ENCODE results near the gene TIMM17A.
"Not testable (repeated sequence)": the region's sequence is repeated elsewhere in the genome, so short reads cannot be mapped to it uniquely, and the experiment has no call there.

Gene TIMM17A

DNA sequence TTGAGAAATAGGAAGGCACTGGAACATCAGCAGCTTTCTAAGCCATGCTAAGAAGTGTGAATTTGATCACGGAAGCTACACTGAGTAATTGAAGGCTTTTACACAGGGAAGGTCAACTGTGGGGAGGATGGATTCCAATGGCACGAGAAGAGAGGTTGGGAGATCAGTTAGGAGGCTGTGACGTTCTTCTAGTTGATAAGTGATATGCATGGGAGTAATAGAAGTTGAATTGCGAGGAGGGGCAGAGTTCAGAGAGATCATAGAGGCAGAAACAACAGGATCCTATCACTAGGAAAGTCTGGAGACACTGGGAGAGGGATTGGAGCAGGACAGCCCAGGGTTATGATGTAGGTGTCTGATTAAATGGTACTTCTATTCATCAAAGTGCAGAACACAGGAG, 25.2 kb upstream of the TIMM17A start:
- H3K4me3 ChIP-seq (ENCODE audit: insufficient read length, low read depth), result no peak overlapping the region
- peaks cover 4% of the 10 kb centered on the region for H3K27me3 ChIP-seq (ENCODE audit: insufficient read depth, insufficient read length)
- H3K36me3 ChIP-seq (ENCODE audit: insufficient read depth, insufficient read length, low read length), result no peaks in the 10 kb centered on the region
- DNase-seq (ENCODE audit: low read depth, low spot score), result no peak
- H3K9ac ChIP-seq (ENCODE audit: insufficient read length, low read depth), result no peak overlapping the region
- no peaks in the 10 kb centered on the region for H3K9me3 ChIP-seq (ENCODE audit: insufficient read depth, low read length)
- TF ChIP-seq SUZ12 (IDR thresholded peaks at IDR 0.05; ENCODE audit: extremely low read depth, insufficient read depth, insufficient read length) (no peak), ZNF274 (IDR thresholded peaks at IDR 0.05; ENCODE audit: low read depth, low read length) (no peak), YY1 (IDR thresholded peaks at IDR 0.05; ENCODE audit: insufficient read depth, insufficient read length) (no peak)
- no peaks in the 10 kb centered on the region for H3K4me1 ChIP-seq (ENCODE audit: insufficient read depth, insufficient read length)

DNA sequence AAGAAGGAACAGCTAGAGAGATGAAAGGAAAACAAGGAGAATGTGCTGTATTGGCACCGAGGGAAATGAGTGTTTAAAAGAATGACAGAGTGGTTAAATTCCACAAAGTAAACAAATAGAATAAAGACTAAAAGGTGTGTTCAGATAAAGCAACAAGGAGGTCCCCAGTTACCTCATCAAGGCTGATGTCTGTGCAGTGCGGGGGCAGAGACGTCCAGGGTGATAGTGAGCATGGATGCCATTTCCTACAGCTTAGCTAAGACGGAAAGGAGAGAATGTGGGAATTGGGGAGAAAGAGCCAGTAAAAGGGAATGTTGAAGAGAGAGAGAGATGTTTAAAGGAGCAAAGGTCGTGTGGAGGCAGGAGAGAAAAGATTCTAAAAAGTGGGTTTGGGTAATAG, 24.5 kb upstream of the TIMM17A start:
- no peak for DNase-seq (ENCODE audit: low read depth, low spot score)
- Histone ChIP-seq H3K27me3 (ENCODE audit: insufficient read depth, insufficient read length) (peaks cover 4% of the 10 kb centered on the region), H3K4me3 (ENCODE audit: insufficient read length, low read depth) (no peak overlapping the region), H3K9ac (ENCODE audit: insufficient read length, low read depth) (no peak overlapping the region), H3K4me1 (ENCODE audit: insufficient read depth, insufficient read length) (no peaks in the 10 kb centered on the region), H3K9me3 (ENCODE audit: insufficient read depth, low read length) (no peaks in the 10 kb centered on the region), H3K36me3 (ENCODE audit: insufficient read depth, insufficient read length, low read length) (no peaks in the 10 kb centered on the region)
- TF ChIP-seq SUZ12 (IDR thresholded peaks at IDR 0.05; ENCODE audit: extremely low read depth, insufficient read depth, insufficient read length) (no peak), YY1 (IDR thresholded peaks at IDR 0.05; ENCODE audit: insufficient read depth, insufficient read length) (no peak), ZNF274 (IDR thresholded peaks at IDR 0.05; ENCODE audit: low read depth, low read length) (no peak)

DNA sequence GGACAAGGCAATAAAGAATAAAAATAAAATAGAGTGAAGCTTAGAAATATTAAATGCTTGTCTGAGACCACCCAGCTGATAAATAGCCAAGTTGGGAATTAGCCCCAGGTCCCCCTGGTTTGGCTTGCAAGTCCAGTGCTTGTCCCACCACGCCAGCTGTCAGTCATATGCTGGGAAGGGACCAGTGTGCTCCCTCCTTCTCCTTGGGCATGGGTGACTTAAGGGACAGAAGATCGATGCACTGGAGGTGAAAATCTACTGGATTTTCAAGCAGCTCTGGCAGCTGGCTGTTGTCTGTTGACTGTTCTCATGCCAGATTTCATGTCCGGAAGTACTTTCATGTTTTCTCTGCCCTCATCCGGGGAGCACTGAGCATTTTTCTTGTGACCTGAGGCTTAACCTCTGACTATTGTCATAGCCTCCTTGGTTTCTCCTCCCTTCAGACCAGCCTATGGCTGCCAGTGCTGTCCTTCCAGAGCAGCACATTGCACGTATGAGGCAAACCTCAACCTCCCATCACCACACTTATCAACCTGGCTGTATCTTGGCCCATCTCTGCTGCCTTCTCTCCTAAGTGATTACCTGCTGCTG, 21.4 kb upstream of the TIMM17A start:
- no peak for DNase-seq (ENCODE audit: low read depth, low spot score)
- H3K36me3 ChIP-seq (ENCODE audit: insufficient read depth, insufficient read length, low read length), result no peaks in the 10 kb centered on the region
- H3K4me1 ChIP-seq (ENCODE audit: insufficient read depth, insufficient read length), result peaks cover 5% of the 10 kb centered on the region
- H3K9ac ChIP-seq (ENCODE audit: insufficient read length, low read depth), result no peak overlapping the region
- H3K4me3 ChIP-seq (ENCODE audit: insufficient read length, low read depth), result no peak overlapping the region
- no peak for TF ChIP-seq SUZ12 (IDR thresholded peaks at IDR 0.05; ENCODE audit: extremely low read depth, insufficient read depth, insufficient read length)
- TF ChIP-seq YY1 (IDR thresholded peaks at IDR 0.05; ENCODE audit: insufficient read depth, insufficient read length), result no peak
- TF ChIP-seq ZNF274 (IDR thresholded peaks at IDR 0.05; ENCODE audit: low read depth, low read length), result no peak
- H3K27me3 ChIP-seq (ENCODE audit: insufficient read depth, insufficient read length), result peaks cover 4% of the 10 kb centered on the region
- no peaks in the 10 kb centered on the region for H3K9me3 ChIP-seq (ENCODE audit: insufficient read depth, low read length)

DNA sequence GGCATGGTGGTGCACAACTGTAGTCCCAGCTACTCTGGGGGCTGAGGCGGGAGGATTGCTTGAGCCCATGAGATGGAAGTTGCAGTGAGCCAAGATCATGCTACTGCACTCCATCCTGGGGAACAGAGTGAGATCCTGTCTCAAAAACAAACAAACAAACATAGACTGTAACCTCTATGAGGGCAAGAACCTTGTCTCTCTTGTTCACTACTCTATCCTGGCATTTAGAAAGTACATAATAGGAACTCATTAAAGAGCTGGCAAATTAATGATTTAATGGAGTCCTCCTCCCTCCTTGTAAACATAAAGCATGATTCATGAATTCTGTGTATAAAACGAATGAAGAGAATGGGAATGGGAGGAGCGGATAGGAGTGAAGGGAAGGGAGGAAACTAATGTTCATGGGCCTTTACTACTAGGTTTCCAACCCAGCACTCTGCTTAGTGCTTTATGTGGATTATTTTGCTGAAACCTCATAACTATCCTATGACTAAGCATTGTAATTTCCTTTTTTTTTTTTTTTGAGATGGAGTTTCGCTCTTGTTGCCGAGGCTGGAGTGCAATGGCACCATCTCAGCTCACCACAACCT, 17.6 kb upstream of the TIMM17A start:
- Histone ChIP-seq H3K27me3 (ENCODE audit: insufficient read depth, insufficient read length) (no peaks in the 10 kb centered on the region), H3K4me3 (ENCODE audit: insufficient read length, low read depth) (no peak overlapping the region), H3K9me3 (ENCODE audit: insufficient read depth, low read length) (no peaks in the 10 kb centered on the region), H3K36me3 (ENCODE audit: insufficient read depth, insufficient read length, low read length) (no peaks in the 10 kb centered on the region), H3K9ac (ENCODE audit: insufficient read length, low read depth) (no peak overlapping the region), H3K4me1 (ENCODE audit: insufficient read depth, insufficient read length) (peaks cover 5% of the 10 kb centered on the region)
- no peak for TF ChIP-seq YY1 (IDR thresholded peaks at IDR 0.05; ENCODE audit: insufficient read depth, insufficient read length)
- no peak for TF ChIP-seq SUZ12 (IDR thresholded peaks at IDR 0.05; ENCODE audit: extremely low read depth, insufficient read depth, insufficient read length)
- TF ChIP-seq ZNF274 (IDR thresholded peaks at IDR 0.05; ENCODE audit: low read depth, low read length), result no peak
- no peak for DNase-seq (ENCODE audit: low read depth, low spot score)

DNA sequence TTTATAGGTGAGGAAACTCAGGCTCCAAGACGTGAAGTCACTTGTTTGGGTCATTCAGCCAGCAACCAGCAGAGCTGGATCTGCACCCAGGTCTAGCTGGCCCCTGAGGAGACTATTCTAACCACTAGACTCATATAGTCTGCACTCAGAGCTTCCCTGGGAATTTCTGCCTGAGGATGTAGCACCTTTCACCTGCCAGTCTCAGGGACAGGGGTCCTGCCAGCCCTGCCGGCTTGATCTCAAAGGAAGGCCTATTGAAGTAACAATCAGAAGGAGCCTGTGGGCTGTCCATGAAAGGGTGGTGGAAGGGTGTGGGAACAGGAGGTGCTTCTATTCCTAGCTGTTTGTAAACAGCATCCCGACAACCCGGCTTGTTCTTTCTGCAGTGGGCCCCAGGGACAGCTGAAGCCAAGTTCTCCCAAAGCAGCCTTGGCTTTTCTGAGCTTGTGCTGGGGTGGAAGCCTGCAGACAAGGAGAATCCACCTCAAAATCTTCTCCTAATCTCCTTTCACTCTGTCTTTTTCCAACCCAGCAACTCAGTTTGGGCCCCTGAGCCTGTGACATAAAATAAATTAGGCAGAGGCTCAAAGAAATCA, 16.8 kb upstream of the TIMM17A start:
- H3K4me1 ChIP-seq (ENCODE audit: insufficient read depth, insufficient read length), result peaks cover 5% of the 10 kb centered on the region
- no peak for DNase-seq (ENCODE audit: low read depth, low spot score)
- no peak overlapping the region for H3K9ac ChIP-seq (ENCODE audit: insufficient read length, low read depth)
- no peak overlapping the region for H3K4me3 ChIP-seq (ENCODE audit: insufficient read length, low read depth)
- no peaks in the 10 kb centered on the region for H3K9me3 ChIP-seq (ENCODE audit: insufficient read depth, low read length)
- H3K36me3 ChIP-seq (ENCODE audit: insufficient read depth, insufficient read length, low read length), result no peaks in the 10 kb centered on the region
- H3K27me3 ChIP-seq (ENCODE audit: insufficient read depth, insufficient read length), result no peaks in the 10 kb centered on the region
- no peak for TF ChIP-seq SUZ12 (IDR thresholded peaks at IDR 0.05; ENCODE audit: extremely low read depth, insufficient read depth, insufficient read length)
- no peak for TF ChIP-seq ZNF274 (IDR thresholded peaks at IDR 0.05; ENCODE audit: low read depth, low read length)
- TF ChIP-seq YY1 (IDR thresholded peaks at IDR 0.05; ENCODE audit: insufficient read depth, insufficient read length), result no peak

DNA sequence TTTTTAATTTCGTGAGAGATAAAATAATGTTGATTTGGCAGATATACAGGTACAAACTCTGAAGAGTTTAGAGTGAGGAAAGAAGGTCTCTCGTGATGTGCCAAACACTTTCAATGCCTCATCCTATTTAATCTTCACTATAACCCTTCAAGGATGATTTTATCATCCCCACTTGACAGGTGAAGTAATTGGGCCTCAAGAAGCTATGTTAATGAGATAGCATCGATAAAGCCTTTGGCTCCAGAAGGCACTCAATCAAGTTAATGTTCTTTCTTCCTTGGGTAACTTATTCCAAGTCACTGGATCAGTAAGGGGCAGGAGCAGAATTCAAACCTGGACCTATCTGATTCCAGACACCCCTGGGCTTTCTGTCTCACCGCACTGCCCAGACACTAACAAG, 16.2 kb upstream of the TIMM17A start:
- Histone ChIP-seq H3K27me3 (ENCODE audit: insufficient read depth, insufficient read length) (no peaks in the 10 kb centered on the region), H3K9me3 (ENCODE audit: insufficient read depth, low read length) (no peaks in the 10 kb centered on the region), H3K4me3 (ENCODE audit: insufficient read length, low read depth) (no peak overlapping the region), H3K36me3 (ENCODE audit: insufficient read depth, insufficient read length, low read length) (no peaks in the 10 kb centered on the region), H3K9ac (ENCODE audit: insufficient read length, low read depth) (no peak overlapping the region), H3K4me1 (ENCODE audit: insufficient read depth, insufficient read length) (peaks cover 5% of the 10 kb centered on the region)
- no peak for DNase-seq (ENCODE audit: low read depth, low spot score)
- TF ChIP-seq YY1 (IDR thresholded peaks at IDR 0.05; ENCODE audit: insufficient read depth, insufficient read length), result no peak
- no peak for TF ChIP-seq ZNF274 (IDR thresholded peaks at IDR 0.05; ENCODE audit: low read depth, low read length)
- no peak for TF ChIP-seq SUZ12 (IDR thresholded peaks at IDR 0.05; ENCODE audit: extremely low read depth, insufficient read depth, insufficient read length)

DNA sequence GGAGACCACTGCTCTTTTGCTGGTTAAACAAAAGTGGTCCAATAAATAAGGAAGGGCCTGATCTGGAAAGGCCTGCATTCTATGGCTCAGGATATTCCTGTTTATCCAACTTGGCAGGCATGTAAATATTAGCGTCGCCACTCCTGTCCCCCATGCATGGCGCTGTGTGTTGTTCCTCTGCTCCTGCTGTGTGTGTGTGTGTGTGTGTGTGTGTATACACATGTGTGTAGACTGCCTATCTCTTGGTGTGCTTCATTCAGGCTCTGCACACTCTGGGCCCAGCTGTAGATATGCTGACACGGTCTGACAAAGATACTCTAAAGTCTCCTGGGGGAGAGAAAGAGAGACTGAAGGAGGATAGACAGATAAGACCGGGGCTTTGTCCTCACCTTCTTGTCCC, 15.7 kb upstream of the TIMM17A start:
- Histone ChIP-seq H3K4me3 (ENCODE audit: insufficient read length, low read depth) (no peak overlapping the region), H3K9ac (ENCODE audit: insufficient read length, low read depth) (no peak overlapping the region), H3K9me3 (ENCODE audit: insufficient read depth, low read length) (no peaks in the 10 kb centered on the region), H3K27me3 (ENCODE audit: insufficient read depth, insufficient read length) (no peaks in the 10 kb centered on the region), H3K4me1 (ENCODE audit: insufficient read depth, insufficient read length) (peaks cover 5% of the 10 kb centered on the region), H3K36me3 (ENCODE audit: insufficient read depth, insufficient read length, low read length) (no peaks in the 10 kb centered on the region)
- no peak for DNase-seq (ENCODE audit: low read depth, low spot score)
- TF ChIP-seq YY1 (IDR thresholded peaks at IDR 0.05; ENCODE audit: insufficient read depth, insufficient read length) (no peak), ZNF274 (IDR thresholded peaks at IDR 0.05; ENCODE audit: low read depth, low read length) (no peak), SUZ12 (IDR thresholded peaks at IDR 0.05; ENCODE audit: extremely low read depth, insufficient read depth, insufficient read length) (no peak)

DNA sequence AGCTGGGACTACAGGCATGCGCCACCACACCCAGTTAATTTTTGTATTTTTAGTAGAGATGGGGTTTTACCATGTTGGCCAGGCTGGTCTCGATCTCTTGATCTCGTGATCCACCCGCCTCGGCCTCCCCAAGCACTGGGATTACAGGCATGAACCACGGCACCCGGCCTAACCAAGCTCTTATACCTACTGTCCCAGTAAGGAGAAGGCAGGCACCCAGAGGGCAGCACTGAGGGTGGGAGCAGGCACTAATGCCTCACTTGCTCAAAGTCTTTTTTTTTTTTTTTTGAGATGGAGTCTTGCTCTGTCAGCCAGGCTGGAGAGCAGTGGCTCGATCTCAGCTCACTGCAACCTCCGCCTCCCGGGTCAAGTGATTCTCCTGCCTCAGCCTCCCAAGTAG, 15.0 kb upstream of the TIMM17A start:
- DNase-seq (ENCODE audit: low read depth, low spot score); H3K36me3 ChIP-seq (ENCODE audit: insufficient read depth, insufficient read length, low read length); H3K27me3 ChIP-seq (ENCODE audit: insufficient read depth, insufficient read length): not testable (repeated sequence)

More for the DNA sequence above, 15.0 kb upstream of the TIMM17A start:
- H3K4me3 ChIP-seq (ENCODE audit: insufficient read length, low read depth); H3K9me3 ChIP-seq (ENCODE audit: insufficient read depth, low read length); H3K4me1 ChIP-seq (ENCODE audit: insufficient read depth, insufficient read length); H3K9ac ChIP-seq (ENCODE audit: insufficient read length, low read depth): not testable (repeated sequence)

All from NT2/D1 (cell line).